Measurements from ENCODE around the gene COX10. TPM values are rescaled to one million over a fixed set of nuclear protein-coding genes. Genes with fewer than 3 reads are reported as not detected.

The COX10 gene
- total RNA-seq, 1 experiment from 2014 or later: 13.4 TPM

DNA sequence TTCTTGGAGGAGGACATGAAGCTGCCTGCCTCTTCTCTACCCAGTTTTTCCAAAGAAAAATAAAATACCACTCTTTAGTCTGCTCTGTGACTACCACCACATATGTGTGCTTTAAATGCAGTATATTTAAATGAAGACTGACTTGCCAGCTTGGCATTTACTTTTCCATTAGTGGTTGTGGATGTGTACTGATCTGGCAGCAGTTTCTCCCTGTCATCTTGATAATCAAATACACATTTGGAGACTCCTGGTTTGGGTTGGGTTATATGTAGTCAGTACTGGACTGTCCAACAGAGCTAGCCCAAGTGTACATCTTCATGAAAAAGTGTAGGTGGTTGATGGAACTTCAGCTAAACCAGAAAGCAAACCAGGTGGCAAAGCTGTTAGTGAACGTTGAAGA, 19.9 kb downstream of the COX10 start:
- Histone ChIP-seq H3K36me3 (ENCODE audit: control insufficient read depth, insufficient read depth, low read length) (no peaks in the 10 kb centered on the region), H3K4me1 (ENCODE audit: control insufficient read depth, insufficient read depth, low read length) (no peaks in the 10 kb centered on the region), H3K4me3 (ENCODE audit: low read depth in 2 of 2, low read length in 2 of 2) (no peak overlapping the region), H3K9me3 (ENCODE audit: control insufficient read depth, insufficient read depth, low read depth, low read length) (no peaks in the 10 kb centered on the region), H3K27ac (ENCODE audit: low read length) (no peak overlapping the region), H3K27me3 (ENCODE audit: control insufficient read depth, insufficient read depth, low read length) (no peaks in the 10 kb centered on the region)
- ChIA-PET CTCF (no interaction called here), POLR2A (no interaction called here)
- intact Hi-C loops (cut with micrococcal nuclease; ENCODE audit: unreplicated experiment): no loop called here
- TF ChIP-seq POLR2AphosphoS5 (IDR thresholded peaks at IDR 0.05; ENCODE audit: low read depth, low read length): no peak
- TF ChIP-seq, protein P1, sequence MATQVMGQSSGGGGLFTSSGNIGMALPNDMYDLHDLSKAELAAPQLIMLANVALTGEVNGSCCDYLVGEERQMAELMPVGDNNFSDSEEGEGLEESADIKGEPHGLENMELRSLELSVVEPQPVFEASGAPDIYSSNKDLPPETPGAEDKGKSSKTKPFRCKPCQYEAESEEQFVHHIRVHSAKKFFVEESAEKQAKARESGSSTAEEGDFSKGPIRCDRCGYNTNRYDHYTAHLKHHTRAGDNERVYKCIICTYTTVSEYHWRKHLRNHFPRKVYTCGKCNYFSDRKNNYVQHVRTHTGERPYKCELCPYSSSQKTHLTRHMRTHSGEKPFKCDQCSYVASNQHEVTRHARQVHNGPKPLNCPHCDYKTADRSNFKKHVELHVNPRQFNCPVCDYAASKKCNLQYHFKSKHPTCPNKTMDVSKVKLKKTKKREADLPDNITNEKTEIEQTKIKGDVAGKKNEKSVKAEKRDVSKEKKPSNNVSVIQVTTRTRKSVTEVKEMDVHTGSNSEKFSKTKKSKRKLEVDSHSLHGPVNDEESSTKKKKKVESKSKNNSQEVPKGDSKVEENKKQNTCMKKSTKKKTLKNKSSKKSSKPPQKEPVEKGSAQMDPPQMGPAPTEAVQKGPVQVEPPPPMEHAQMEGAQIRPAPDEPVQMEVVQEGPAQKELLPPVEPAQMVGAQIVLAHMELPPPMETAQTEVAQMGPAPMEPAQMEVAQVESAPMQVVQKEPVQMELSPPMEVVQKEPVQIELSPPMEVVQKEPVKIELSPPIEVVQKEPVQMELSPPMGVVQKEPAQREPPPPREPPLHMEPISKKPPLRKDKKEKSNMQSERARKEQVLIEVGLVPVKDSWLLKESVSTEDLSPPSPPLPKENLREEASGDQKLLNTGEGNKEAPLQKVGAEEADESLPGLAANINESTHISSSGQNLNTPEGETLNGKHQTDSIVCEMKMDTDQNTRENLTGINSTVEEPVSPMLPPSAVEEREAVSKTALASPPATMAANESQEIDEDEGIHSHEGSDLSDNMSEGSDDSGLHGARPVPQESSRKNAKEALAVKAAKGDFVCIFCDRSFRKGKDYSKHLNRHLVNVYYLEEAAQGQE (IDR thresholded peaks at IDR 0.05; ENCODE audit: insufficient read depth in 1 of 2, low read depth in 2 of 2, low read length in 1 of 2): no peak
- TF ChIP-seq, protein P2, sequence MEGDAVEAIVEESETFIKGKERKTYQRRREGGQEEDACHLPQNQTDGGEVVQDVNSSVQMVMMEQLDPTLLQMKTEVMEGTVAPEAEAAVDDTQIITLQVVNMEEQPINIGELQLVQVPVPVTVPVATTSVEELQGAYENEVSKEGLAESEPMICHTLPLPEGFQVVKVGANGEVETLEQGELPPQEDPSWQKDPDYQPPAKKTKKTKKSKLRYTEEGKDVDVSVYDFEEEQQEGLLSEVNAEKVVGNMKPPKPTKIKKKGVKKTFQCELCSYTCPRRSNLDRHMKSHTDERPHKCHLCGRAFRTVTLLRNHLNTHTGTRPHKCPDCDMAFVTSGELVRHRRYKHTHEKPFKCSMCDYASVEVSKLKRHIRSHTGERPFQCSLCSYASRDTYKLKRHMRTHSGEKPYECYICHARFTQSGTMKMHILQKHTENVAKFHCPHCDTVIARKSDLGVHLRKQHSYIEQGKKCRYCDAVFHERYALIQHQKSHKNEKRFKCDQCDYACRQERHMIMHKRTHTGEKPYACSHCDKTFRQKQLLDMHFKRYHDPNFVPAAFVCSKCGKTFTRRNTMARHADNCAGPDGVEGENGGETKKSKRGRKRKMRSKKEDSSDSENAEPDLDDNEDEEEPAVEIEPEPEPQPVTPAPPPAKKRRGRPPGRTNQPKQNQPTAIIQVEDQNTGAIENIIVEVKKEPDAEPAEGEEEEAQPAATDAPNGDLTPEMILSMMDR (IDR thresholded peaks at IDR 0.05): no peak
- no peak for TF ChIP-seq SIN3A (IDR thresholded peaks at IDR 0.05; ENCODE audit: borderline replicate concordance, insufficient read depth, low read depth, low read length)
- ATAC-seq (no peak), DNase-seq (ENCODE audit: low read depth, low spot score) (no peak)
- in situ Hi-C loops (cut with HindIII; ENCODE audit: low pct_unique_long_range_greater_than_20kb, low sequenced_read_pairs): no loop called here
- no TSS peak for BruUV-seq (replicated peaks)

DNA sequence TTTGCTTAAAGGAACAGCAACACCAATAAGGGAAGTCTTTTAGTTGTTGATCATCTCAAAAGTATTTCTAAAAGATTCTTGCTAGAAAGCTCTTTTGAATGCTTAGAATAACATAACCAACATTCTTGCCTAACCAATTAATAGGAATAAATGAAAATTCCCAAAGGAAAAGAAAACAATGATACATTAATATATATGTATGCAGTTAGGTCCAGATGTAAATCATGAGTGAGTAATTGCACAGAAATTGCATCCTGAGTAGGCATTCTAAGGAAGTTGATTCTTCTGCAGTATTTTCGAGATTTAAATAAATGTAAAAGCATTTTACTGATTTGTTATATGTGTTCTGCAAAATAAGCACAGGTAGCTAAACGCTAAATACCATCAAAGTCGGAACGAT, 22.1 kb downstream of the COX10 start:
- BruUV-seq (replicated peaks): no TSS peak
- ChIA-PET CTCF (no interaction called here), POLR2A (no interaction called here)
- Histone ChIP-seq H3K27me3 (ENCODE audit: control insufficient read depth, insufficient read depth, low read length) (no peaks in the 10 kb centered on the region), H3K4me3 (ENCODE audit: low read depth in 2 of 2, low read length in 2 of 2) (no peak overlapping the region), H3K4me1 (ENCODE audit: control insufficient read depth, insufficient read depth, low read length) (no peaks in the 10 kb centered on the region), H3K27ac (ENCODE audit: low read length) (no peak overlapping the region), H3K9me3 (ENCODE audit: control insufficient read depth, insufficient read depth, low read depth, low read length) (no peaks in the 10 kb centered on the region), H3K36me3 (ENCODE audit: control insufficient read depth, insufficient read depth, low read length) (no peaks in the 10 kb centered on the region)
- in situ Hi-C loops (cut with HindIII; ENCODE audit: low pct_unique_long_range_greater_than_20kb, low sequenced_read_pairs): no loop called here
- DNase-seq (ENCODE audit: low read depth, low spot score) (no peak), ATAC-seq (no peak)
- no peak for TF ChIP-seq SIN3A (IDR thresholded peaks at IDR 0.05; ENCODE audit: borderline replicate concordance, insufficient read depth, low read depth, low read length)
- TF ChIP-seq TCF7L2 (IDR thresholded peaks at IDR 0.05; ENCODE audit: low read depth, low read length): no peak
- TF ChIP-seq, protein P1 (IDR thresholded peaks at IDR 0.05; ENCODE audit: insufficient read depth in 1 of 2, low read depth in 2 of 2, low read length in 1 of 2): no peak
- no peak for TF ChIP-seq POLR2AphosphoS5 (IDR thresholded peaks at IDR 0.05; ENCODE audit: low read depth, low read length)
- TF ChIP-seq, protein P2 (IDR thresholded peaks at IDR 0.05): no peak
- intact Hi-C loops (cut with micrococcal nuclease; ENCODE audit: unreplicated experiment): no loop called here
